Ascending aorta (tissue), 2 donors: ENCODE data around the gene CBLC. TPM values are rescaled to one million over a fixed set of nuclear protein-coding genes. Genes with fewer than 3 reads are reported as not detected.

Experiments used
- DNase-seq, 2 donors: peaks; one replicate each; pipeline ENCODE4 v3.0.0-alpha.2; 2019; ENCODE audit warnings: low spot score in 2 of 2
- H3K27ac ChIP-seq, 2 donors: fragments of 200-600 bp; sonication (generic); one replicate each; pipeline ENCODE4 v1.5.1; 2016 to 2017; ENCODE audit warnings: mild to moderate bottlenecking in 1 of 2
- H3K27me3 ChIP-seq: fragments of 200-600 bp; sonication (generic); one replicate; pipeline ENCODE4 v1.5.1; 2017
- H3K36me3 ChIP-seq, 2 donors: fragments of 200-600 bp; sonication (generic); one replicate each; pipeline ENCODE4 v1.5.1; 2016
- H3K4me1 ChIP-seq, 2 donors: fragments of 200-600 bp; sonication (generic); one replicate each; pipeline ENCODE4 v1.5.1; 2016 to 2017; ENCODE audit warnings: mild to moderate bottlenecking in 1 of 2
- H3K4me3 ChIP-seq, 2 donors: fragments of 200-600 bp; sonication (generic); one replicate each; pipeline ENCODE4 v1.5.1; 2016 to 2017; ENCODE audit warnings: mild to moderate bottlenecking in 1 of 2
- H3K9me3 ChIP-seq, 2 donors: fragments of 200-600 bp; sonication (generic); one replicate each; pipeline ENCODE4 v1.5.1; 2016
- CTCF ChIP-seq, 3 experiments: fragments of 200-600 bp in 2 of 3; fragments of 450-650 bp in 1 of 3; sonication (generic) in 2 of 3; IDR thresholded peaks; one replicate each; pipeline ENCODE4 v1.5.1; 2016 to 2019; ENCODE audit warnings: antibody characterized with exemption in 3 of 3, mild to moderate bottlenecking in 1 of 3, moderate library complexity in 1 of 3
- intact Hi-C: fragments of 100-400 bp; cut with DNase I; formaldehyde crosslinking; loops from one replicate; pipeline ENCODE4 v1.15.1; 2023
- total RNA-seq: library from RNA; depleted of rRNA; stranded (reverse); fragments of >200 nt; gene quantifications from one replicate; pipeline ENCODE4 v1.1.0, GENCODE V29; 2016

CBLC gene
- total RNA-seq, 1 donor from 2014 or later, result not detected

GRCh38 chr19:44744871-44745332 lies 32.8 kb upstream of the CBLC start:
- intact Hi-C loops, result no loop called here
- no peak for TF ChIP-seq CTCF (IDR thresholded peaks at IDR 0.05)
- Histone ChIP-seq H3K27me3 (no peaks in the 10 kb centered on the region), H3K27ac (peak overlapping the region; percentile 76 to 82), H3K4me1 (peaks cover 28 to 45% of the 10 kb centered on the region in 2 donors), H3K36me3 (no peaks in the 10 kb centered on the region), H3K4me3 (no peak overlapping the region), H3K9me3 (no peaks in the 10 kb centered on the region)
- DNase-seq, result no peak

GRCh38 chr19:44745341-44745831 lies 32.3 kb upstream of the CBLC start:
- peaks cover 29 to 45% of the 10 kb centered on the region in 2 donors for H3K4me1 ChIP-seq
- H3K9me3 ChIP-seq, result no peaks in the 10 kb centered on the region
- no peak overlapping the region for H3K4me3 ChIP-seq
- peak overlapping the region; percentile 76 to 82 for H3K27ac ChIP-seq
- no peaks in the 10 kb centered on the region for H3K27me3 ChIP-seq
- intact Hi-C loops, result no loop called here
- TF ChIP-seq CTCF (IDR thresholded peaks at IDR 0.05), result no peak
- DNase-seq, result peak in 1 of 2 donors; percentile 81
- H3K36me3 ChIP-seq, result no peaks in the 10 kb centered on the region

- H3K9me3 ChIP-seq, result no peaks in the 10 kb centered on the region
- no peak for DNase-seq
- H3K4me1 ChIP-seq, result peaks cover 29 to 41% of the 10 kb centered on the region in 2 donors
- intact Hi-C loops, result loop anchor here (2.0 kb wide), 1 partner anchor 75 kb away; no protein-coding TSS in a partner anchor
- H3K36me3 ChIP-seq, result no peaks in the 10 kb centered on the region
- peak overlapping the region; percentile 76 to 82 for H3K27ac ChIP-seq
- no peak overlapping the region for H3K4me3 ChIP-seq
- H3K27me3 ChIP-seq, result no peaks in the 10 kb centered on the region
- no peak for TF ChIP-seq CTCF (IDR thresholded peaks at IDR 0.05)
Observed at GRCh38 chr19:44745887-44746600, 31.6 kb upstream of the CBLC start.

GRCh38 chr19:44746616-44746945 lies 31.1 kb upstream of the CBLC start:
- Histone ChIP-seq H3K36me3 (peaks cover 0 to 3% of the 10 kb centered on the region in 2 donors), H3K9me3 (no peaks in the 10 kb centered on the region), H3K4me1 (peaks cover 24 to 36% of the 10 kb centered on the region in 2 donors), H3K27ac (peak overlapping the region; percentile 76 to 82), H3K27me3 (no peaks in the 10 kb centered on the region), H3K4me3 (no peak overlapping the region)
- DNase-seq, result peak in 1 of 2 donors; percentile 65
- TF ChIP-seq CTCF (IDR thresholded peaks at IDR 0.05), result no peak
- intact Hi-C loops, result loop anchor here (2.0 kb wide), 1 partner anchor 74 kb away; no protein-coding TSS in a partner anchor

- Histone ChIP-seq H3K36me3 (peaks cover 0 to 4% of the 10 kb centered on the region in 2 donors), H3K4me1 (peaks cover 22 to 32% of the 10 kb centered on the region in 2 donors), H3K27ac (peak overlapping the region; percentile 82 to 85), H3K4me3 (peak overlapping the region; percentile 75 to 83), H3K27me3 (no peaks in the 10 kb centered on the region), H3K9me3 (no peaks in the 10 kb centered on the region)
- intact Hi-C loops, result loop anchor here (1.0 to 2.0 kb wide), 2 partner anchors 10 to 74 kb away; no protein-coding TSS in a partner anchor
- DNase-seq, result peak; percentile 89 to 98
- TF ChIP-seq CTCF (IDR thresholded peaks at IDR 0.05), result no peak
Observed at GRCh38 chr19:44746946-44747738, 30.5 kb upstream of the CBLC start.
